H9 (cell line): ENCODE results near the gene LYRM1. TPM values are rescaled to one million over a fixed set of nuclear protein-coding genes. Genes with fewer than 3 reads are reported as not detected.

ENCODE experiments used
- DNase-seq: peaks from one replicate; pipeline ENCODE4 v3.0.0-alpha.2; 2017
- H2AFZ ChIP-seq: one replicate; pipeline ENCODE4 v1.6.1; 2013; ENCODE audit warnings: mild to moderate bottlenecking, low read length, control low read depth, moderate library complexity
- H2AK5ac ChIP-seq: 2 replicates; pipeline ENCODE4 v1.6.1; 2013; ENCODE audit warnings: low read length, control low read depth, mixed read lengths; ENCODE audit not compliant: insufficient read length
- H2BK120ac ChIP-seq: one replicate; pipeline ENCODE4 v1.6.1; 2013; ENCODE audit warnings: low read depth, mild to moderate bottlenecking, low read length, control low read depth, inconsistent platforms; ENCODE audit not compliant: poor library complexity, severe bottlenecking
- H2BK12ac ChIP-seq: 2 replicates; pipeline ENCODE4 v1.6.1; 2013; ENCODE audit warnings: low read length, control low read depth, mixed read lengths, low read depth; ENCODE audit not compliant: insufficient read length
- H2BK15ac ChIP-seq: 2 replicates; pipeline ENCODE4 v1.6.1; 2013; ENCODE audit warnings: low read depth, low read length, control low read depth
- H2BK20ac ChIP-seq: one replicate; pipeline ENCODE4 v1.6.1; 2013; ENCODE audit warnings: low read depth, mild to moderate bottlenecking, low read length, control low read depth, inconsistent platforms; ENCODE audit not compliant: poor library complexity, severe bottlenecking
- H2BK5ac ChIP-seq: 2 replicates; pipeline ENCODE4 v1.6.1; 2013; ENCODE audit warnings: low read length, control low read depth, mixed read lengths; ENCODE audit not compliant: insufficient read length
- H3K14ac ChIP-seq: 2 replicates; pipeline ENCODE4 v1.6.1; 2013; ENCODE audit warnings: low read length, control low read depth; ENCODE audit not compliant: insufficient read depth
- H3K18ac ChIP-seq: 2 replicates; pipeline ENCODE4 v1.6.1; 2013; ENCODE audit warnings: low read depth, mild to moderate bottlenecking, mixed read lengths, low read length, control low read depth; ENCODE audit not compliant: insufficient read length
- H3K23ac ChIP-seq: 2 replicates; pipeline ENCODE4 v1.6.1; 2013; ENCODE audit warnings: low read length, control low read depth, mixed read lengths, low read depth; ENCODE audit not compliant: insufficient read length
- H3K23me2 ChIP-seq: 2 replicates; pipeline ENCODE4 v1.6.1; 2013; ENCODE audit warnings: low read depth, mild to moderate bottlenecking, mixed read lengths, low read length, control low read depth; ENCODE audit not compliant: insufficient read length, poor library complexity, severe bottlenecking
- H3K27ac ChIP-seq: 2 replicates; pipeline ENCODE4 v1.5.1; 2013; ENCODE audit warnings: low read length, control low read depth, mixed read lengths, low read depth; ENCODE audit not compliant: insufficient read length
- H3K27me3 ChIP-seq: 2 replicates; pipeline ENCODE4 v1.6.1; 2013; ENCODE audit warnings: low read length, control low read depth, inconsistent platforms; ENCODE audit not compliant: insufficient read depth
- H3K4ac ChIP-seq: 2 replicates; pipeline ENCODE4 v1.6.1; 2013; ENCODE audit warnings: low read depth, mild to moderate bottlenecking, control low read depth, inconsistent platforms, low read length, moderate library complexity
- H3K4me1 ChIP-seq: 2 replicates; pipeline ENCODE4 v1.6.1; 2013; ENCODE audit warnings: low read length, control low read depth, inconsistent platforms; ENCODE audit not compliant: insufficient read depth
- H3K4me2 ChIP-seq: 2 replicates; pipeline ENCODE4 v1.6.1; 2013; ENCODE audit warnings: low read length, control low read depth, mixed read lengths; ENCODE audit not compliant: insufficient read length, insufficient read depth
- H3K56ac ChIP-seq: 2 replicates; pipeline ENCODE4 v1.6.1; 2013; ENCODE audit warnings: low read depth, mild to moderate bottlenecking, mixed read lengths, low read length, control low read depth; ENCODE audit not compliant: insufficient read length
- H3K79me1 ChIP-seq: 2 replicates; pipeline ENCODE4 v1.6.1; 2013; ENCODE audit warnings: low read depth, mild to moderate bottlenecking, moderate library complexity, low read length, control low read depth, inconsistent platforms; ENCODE audit not compliant: insufficient read depth, poor library complexity, severe bottlenecking
- H3K79me2 ChIP-seq: 2 replicates; pipeline ENCODE4 v1.6.1; 2013; ENCODE audit warnings: low read length, control low read depth, inconsistent platforms; ENCODE audit not compliant: insufficient read depth
- H3K9ac ChIP-seq: 2 replicates; pipeline ENCODE4 v1.6.1; 2013; ENCODE audit warnings: low read length, control low read depth, mixed read lengths; ENCODE audit not compliant: insufficient read length; ENCODE audit errors: extremely low read depth
- H3K9me3 ChIP-seq: one replicate; pipeline ENCODE4 v1.6.1; 2013; ENCODE audit warnings: low read depth, low read length, inconsistent platforms; ENCODE audit not compliant: control insufficient read depth
- H3T11ph ChIP-seq: one replicate; pipeline ENCODE4 v1.6.1; 2013; ENCODE audit warnings: mild to moderate bottlenecking, low read length, control low read depth, inconsistent platforms
- H4K20me1 ChIP-seq: one replicate; pipeline ENCODE4 v1.6.1; 2013; ENCODE audit not compliant: control insufficient read depth, insufficient read length, insufficient read depth
- H4K5ac ChIP-seq: 2 replicates; pipeline ENCODE4 v1.6.1; 2013; ENCODE audit warnings: low read depth, mild to moderate bottlenecking, mixed read lengths, low read length, control low read depth; ENCODE audit not compliant: insufficient read length
- H4K8ac ChIP-seq: replicated peaks from 2 replicates; pipeline ENCODE4 v1.6.1; 2013; ENCODE audit warnings: low read length, control low read depth, mixed read lengths, low read depth; ENCODE audit not compliant: insufficient read length
- H4K91ac ChIP-seq: 2 replicates; pipeline ENCODE4 v1.6.1; 2013; ENCODE audit warnings: low read depth, mild to moderate bottlenecking, moderate library complexity, mixed read lengths, low read length, control low read depth; ENCODE audit not compliant: insufficient read length
- H3K27ac Mint-ChIP-seq, 3 experiments: 2 replicates in 2 of 3; 3 replicates in 1 of 3; pipeline ENCODE4 v1.8.0; 2020 to 2021; ENCODE audit warnings: mixed read lengths in 3 of 3, mild to moderate bottlenecking in 1 of 3, moderate library complexity in 1 of 3
- H3K27me3 Mint-ChIP-seq: 2 replicates; pipeline ENCODE4 v1.8.0; 2021; ENCODE audit warnings: low read depth, mild to moderate bottlenecking, moderate library complexity, mixed read lengths
- H3K36me3 Mint-ChIP-seq, 3 experiments: 2 replicates in 2 of 3; 3 replicates in 1 of 3; pipeline ENCODE4 v1.8.0; 2020 to 2021; ENCODE audit warnings: low read depth in 3 of 3, mixed read lengths in 3 of 3; ENCODE audit not compliant: insufficient read depth in 1 of 3
- H3K4me1 Mint-ChIP-seq, 2 experiments: 2 replicates each; pipeline ENCODE4 v1.8.0; 2020; ENCODE audit warnings: mixed read lengths in 2 of 2
- H3K4me3 Mint-ChIP-seq, 2 experiments: 2 replicates in 1 of 2; 3 replicates in 1 of 2; pipeline ENCODE4 v1.8.0; 2020 to 2021; ENCODE audit warnings: mild to moderate bottlenecking in 2 of 2, mixed read lengths in 2 of 2, moderate library complexity in 1 of 2
- H3K9me3 Mint-ChIP-seq, 2 experiments: 2 replicates in 1 of 2; 3 replicates in 1 of 2; pipeline ENCODE4 v1.8.0; 2020; ENCODE audit warnings: mild to moderate bottlenecking in 2 of 2, mixed read lengths in 2 of 2, moderate library complexity in 1 of 2
- WGBS: extraction: QIAGEN DNeasy Blood & Tissue Kit; methylation state at CpG from one replicate; pipeline ENCODE4 v1.1.7; 2013; ENCODE audit warnings: missing lambda C conversion rate, low lambda C conversion rate, mixed read lengths; ENCODE audit not compliant: insufficient read length; ENCODE audit errors: extremely low coverage; 5-methylcytosine and 5-hydroxymethylcytosine counted together
- total RNA-seq: library from RNA; stranded (reverse); gene quantifications from 2 replicates; pipeline ENCODE4 v1.2.1, GENCODE V29; 2021
- TF ChIP-seq, protein P1 (sequence below): fragments of 200-600 bp; sonication (generic); conservative IDR thresholded peaks from 3 replicates; pipeline ENCODE4 v1.8.0; 2021; ENCODE audit warnings: antibody characterized with exemption, mild to moderate bottlenecking

LYRM1 gene
- total RNA-seq, 1 experiment from 2014 or later = 9.6 TPM

- H3K9me3 Mint-ChIP-seq = no peaks in the 10 kb centered on the region
- Histone ChIP-seq H3K27me3 (no peaks in the 10 kb centered on the region), H3T11ph (no peak overlapping the region), H4K5ac (no peak overlapping the region), H4K91ac (no peak overlapping the region), H3K79me2 (no peaks in the 10 kb centered on the region), H2BK12ac (no peak overlapping the region), H4K20me1 (no peaks in the 10 kb centered on the region), H2AK5ac (no peak overlapping the region), H2BK20ac (no peak overlapping the region), H3K4ac (no peak overlapping the region), H2BK5ac (no peak overlapping the region), H3K14ac (no peak overlapping the region), H4K8ac (no peak overlapping the region), H3K23me2 (no peaks in the 10 kb centered on the region), H3K79me1 (no peaks in the 10 kb centered on the region), H3K4me2 (no peak overlapping the region), H2BK15ac (no peak overlapping the region), H3K18ac (no peak overlapping the region), H3K23ac (no peak overlapping the region), H3K4me1 (no peaks in the 10 kb centered on the region), H2BK120ac (no peak overlapping the region), H2AFZ (no peak overlapping the region), H3K9ac (no peak overlapping the region), H3K9me3 (no peaks in the 10 kb centered on the region), H3K27ac (no peak overlapping the region), H3K56ac (no peak overlapping the region)
- no CpG with 5 or more reads among the region's 10 CpGs for WGBS
- DNase-seq = no peak
- H3K27me3 Mint-ChIP-seq = no peaks in the 10 kb centered on the region
- peak overlapping the region in 2 of 3 experiments; percentile 8 to 19; a peak in 1 of 7 replicates for H3K27ac Mint-ChIP-seq
- peaks cover 9 to 11% (median 9%) of the 10 kb centered on the region in 3 experiments; a peak in 5 of 7 replicates for H3K36me3 Mint-ChIP-seq
- TF ChIP-seq, protein P1, sequence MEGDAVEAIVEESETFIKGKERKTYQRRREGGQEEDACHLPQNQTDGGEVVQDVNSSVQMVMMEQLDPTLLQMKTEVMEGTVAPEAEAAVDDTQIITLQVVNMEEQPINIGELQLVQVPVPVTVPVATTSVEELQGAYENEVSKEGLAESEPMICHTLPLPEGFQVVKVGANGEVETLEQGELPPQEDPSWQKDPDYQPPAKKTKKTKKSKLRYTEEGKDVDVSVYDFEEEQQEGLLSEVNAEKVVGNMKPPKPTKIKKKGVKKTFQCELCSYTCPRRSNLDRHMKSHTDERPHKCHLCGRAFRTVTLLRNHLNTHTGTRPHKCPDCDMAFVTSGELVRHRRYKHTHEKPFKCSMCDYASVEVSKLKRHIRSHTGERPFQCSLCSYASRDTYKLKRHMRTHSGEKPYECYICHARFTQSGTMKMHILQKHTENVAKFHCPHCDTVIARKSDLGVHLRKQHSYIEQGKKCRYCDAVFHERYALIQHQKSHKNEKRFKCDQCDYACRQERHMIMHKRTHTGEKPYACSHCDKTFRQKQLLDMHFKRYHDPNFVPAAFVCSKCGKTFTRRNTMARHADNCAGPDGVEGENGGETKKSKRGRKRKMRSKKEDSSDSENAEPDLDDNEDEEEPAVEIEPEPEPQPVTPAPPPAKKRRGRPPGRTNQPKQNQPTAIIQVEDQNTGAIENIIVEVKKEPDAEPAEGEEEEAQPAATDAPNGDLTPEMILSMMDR = no peak
- H3K4me1 Mint-ChIP-seq = peaks cover 17% of the 10 kb centered on the region in 2 experiments
- H3K4me3 Mint-ChIP-seq = no peak overlapping the region
Observed at GRCh38 chr16:20916289-20916688, 15.7 kb downstream of the LYRM1 start.
